ENCODE measurements around the gene HOATZ.

DNA sequence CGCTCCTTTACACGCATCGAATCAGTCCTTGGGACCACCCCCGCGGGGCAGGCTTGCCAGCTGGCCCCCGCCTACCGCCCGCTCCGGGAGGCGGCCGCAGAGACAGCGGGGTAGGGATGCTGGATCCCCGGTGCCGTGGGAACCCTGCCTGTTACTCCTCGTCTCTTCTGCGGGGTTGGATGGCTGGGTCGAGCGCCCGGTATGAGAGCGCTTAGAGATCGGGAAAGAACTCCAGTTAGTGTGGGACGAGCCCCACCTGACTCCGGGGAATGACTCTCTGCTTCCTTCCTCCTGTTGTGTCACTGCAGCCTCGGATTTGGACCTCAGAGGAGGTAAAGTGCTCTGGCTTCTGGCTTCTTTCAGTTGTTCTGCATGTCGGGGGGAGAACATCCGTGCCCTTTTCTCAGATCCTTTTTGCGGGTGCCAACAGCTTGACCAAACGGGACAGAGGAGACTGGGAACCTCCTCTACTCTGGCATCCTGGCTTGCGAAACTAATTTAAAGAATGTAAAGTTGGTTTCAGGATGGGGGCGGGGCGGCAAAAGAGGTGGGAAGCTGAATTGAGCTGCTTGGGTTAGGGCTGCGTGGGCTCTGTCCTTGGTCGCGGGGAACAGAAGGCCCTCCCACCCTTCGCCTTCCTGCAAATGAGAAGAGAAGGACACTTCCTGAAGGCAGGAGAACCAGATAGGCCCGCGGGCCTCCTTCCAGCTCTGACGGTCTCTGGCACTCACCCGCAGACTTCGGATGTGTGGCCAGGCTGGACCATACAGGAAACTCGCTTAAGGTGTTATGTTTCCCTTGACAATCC, 26.9 kb downstream of the HOATZ start:
- TF ChIP-seq, protein P1, sequence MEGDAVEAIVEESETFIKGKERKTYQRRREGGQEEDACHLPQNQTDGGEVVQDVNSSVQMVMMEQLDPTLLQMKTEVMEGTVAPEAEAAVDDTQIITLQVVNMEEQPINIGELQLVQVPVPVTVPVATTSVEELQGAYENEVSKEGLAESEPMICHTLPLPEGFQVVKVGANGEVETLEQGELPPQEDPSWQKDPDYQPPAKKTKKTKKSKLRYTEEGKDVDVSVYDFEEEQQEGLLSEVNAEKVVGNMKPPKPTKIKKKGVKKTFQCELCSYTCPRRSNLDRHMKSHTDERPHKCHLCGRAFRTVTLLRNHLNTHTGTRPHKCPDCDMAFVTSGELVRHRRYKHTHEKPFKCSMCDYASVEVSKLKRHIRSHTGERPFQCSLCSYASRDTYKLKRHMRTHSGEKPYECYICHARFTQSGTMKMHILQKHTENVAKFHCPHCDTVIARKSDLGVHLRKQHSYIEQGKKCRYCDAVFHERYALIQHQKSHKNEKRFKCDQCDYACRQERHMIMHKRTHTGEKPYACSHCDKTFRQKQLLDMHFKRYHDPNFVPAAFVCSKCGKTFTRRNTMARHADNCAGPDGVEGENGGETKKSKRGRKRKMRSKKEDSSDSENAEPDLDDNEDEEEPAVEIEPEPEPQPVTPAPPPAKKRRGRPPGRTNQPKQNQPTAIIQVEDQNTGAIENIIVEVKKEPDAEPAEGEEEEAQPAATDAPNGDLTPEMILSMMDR (IDR thresholded peaks at IDR 0.05; ENCODE audit: low read depth, low read length): no peak
- no peak for TF ChIP-seq EZH2phosphoT487 (IDR thresholded peaks at IDR 0.05; ENCODE audit: low read depth)
